Measurements from ENCODE around the gene MRRF.
"Not testable (repeated sequence)": the region's sequence is repeated elsewhere in the genome, so short reads cannot be mapped to it uniquely, and the experiment has no call there.

MRRF gene

GRCh38 chr9:122363131-122363530, 98.4 kb downstream of the MRRF start:
- not testable (repeated sequence) for DNase-seq

GRCh38 chr9:122364117-122364782, 99.6 kb downstream of the MRRF start:
- no peak for DNase-seq

GRCh38 chr9:122364783-122365150, 100.1 kb downstream of the MRRF start:
- no peak for DNase-seq

GRCh38 chr9:122366074-122366660, 101.5 kb downstream of the MRRF start:
- DNase-seq = no peak

- no peak for DNase-seq
Observed at GRCh38 chr9:122367065-122367464, 102.4 kb downstream of the MRRF start.

GRCh38 chr9:122367774-122368460, 103.2 kb downstream of the MRRF start:
- no peak for DNase-seq

- DNase-seq = no peak
Observed at GRCh38 chr9:122368642-122369041, 104.0 kb downstream of the MRRF start.

GRCh38 chr9:122370303-122370702, 105.6 kb downstream of the MRRF start:
- no peak for DNase-seq

- no peak for DNase-seq
Observed at GRCh38 chr9:122370869-122371755, 106.4 kb downstream of the MRRF start, which contains the start of gene PTGS1. PTGS1 (plus strand) TSS chr9:122371024; CDS start chr9:122371085, 61 bp downstream.

GRCh38 chr9:122371846-122372245, 107.2 kb downstream of the MRRF start:
- no peak for DNase-seq

GRCh38 chr9:122372856-122373845, 108.5 kb downstream of the MRRF start:
- DNase-seq = no peak

- no peak for DNase-seq
Observed at GRCh38 chr9:122374885-122375420, 110.3 kb downstream of the MRRF start.

GRCh38 chr9:122376796-122377195, 112.1 kb downstream of the MRRF start:
- no peak for DNase-seq

GRCh38 chr9:122377241-122378164, 112.8 kb downstream of the MRRF start:
- DNase-seq = peak; percentile 32

- DNase-seq = peak; percentile 23
Observed at GRCh38 chr9:122378236-122378635, 113.6 kb downstream of the MRRF start.

GRCh38 chr9:122379340-122379739, 114.7 kb downstream of the MRRF start:
- DNase-seq = peak; percentile 39

- no peak for DNase-seq
Observed at GRCh38 chr9:122380293-122380692, 115.6 kb downstream of the MRRF start.

Data from activated CD8-positive, alpha-beta memory T cell treated with anti-CD3 and anti-CD28 coated beads, Interleukin-2, amount 50 U/mL, for 48 hours (primary cell).